AG04449 (cell line): ENCODE data around the gene CYTH1.

ENCODE experiments used
- CTCF ChIA-PET: fragments of 350-600 bp; formaldehyde crosslinking; extraction: SDS; loops from one replicate; lab custom pipeline; 2021; ENCODE audit warnings: antibody characterized with exemption; lab: Yijun Ruan, JAX
- POLR2A ChIA-PET: fragments of 400-600, 350-600 bp; formaldehyde crosslinking; extraction: SDS; loops from one replicate; lab custom pipeline; 2020; ENCODE audit warnings: antibody characterized with exemption, inconsistent platforms; lab: Yijun Ruan, JAX
- DNase-seq: peaks from one replicate; pipeline ENCODE4 v3.0.0-alpha.2; 2010; ENCODE audit warnings: low read depth, low spot score
- H3K4me3 ChIP-seq: 2 replicates; pipeline ENCODE4 v1.5.1; 2011; ENCODE audit warnings: low read depth, mild to moderate bottlenecking, control low read depth, low read length
- CTCF ChIP-seq: IDR thresholded peaks from one replicate; pipeline ENCODE4 v1.5.1; 2011; ENCODE audit warnings: mild to moderate bottlenecking, moderate library complexity, low read length, control low read depth, inconsistent platforms; ENCODE audit not compliant: insufficient read depth; ENCODE audit errors: missing control alignments

Gene CYTH1

GRCh38 chr17:78727476-78728229 lies 54.4 kb downstream of the CYTH1 start:
- CTCF ChIA-PET = interaction anchor here (0.6 to 2.8 kb wide), 3 partner anchors 10 to 20 kb away, joined by 3 to 22 read pairs (median 3); no protein-coding TSS in a partner anchor
- no peak for DNase-seq
- POLR2A ChIA-PET = no interaction called here
- TF ChIP-seq CTCF = no peak
- no peak overlapping the region for H3K4me3 ChIP-seq

DNA sequence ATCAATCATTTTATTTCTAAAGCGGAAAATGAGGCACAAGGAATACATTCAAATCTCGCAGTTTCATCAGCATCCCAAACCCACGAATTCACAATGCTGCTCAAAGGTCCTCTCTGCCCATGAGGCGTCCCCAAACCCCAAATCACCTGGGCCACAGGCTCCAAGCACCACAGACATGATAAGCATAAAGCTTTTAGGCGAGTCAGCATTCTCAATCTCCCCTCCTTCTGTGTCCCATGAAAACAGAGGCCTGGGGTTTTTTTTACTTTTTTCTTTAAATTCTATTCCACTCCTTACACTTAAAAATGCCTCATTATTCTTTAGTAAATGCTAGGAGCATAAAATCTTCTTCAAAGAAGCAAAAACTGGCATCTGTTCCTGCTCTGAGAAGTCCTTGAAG lies 55.0 kb downstream of the CYTH1 start:
- no peak for DNase-seq
- H3K4me3 ChIP-seq = no peak overlapping the region
- ChIA-PET CTCF (interaction anchor here (0.6 to 2.8 kb wide), 4 partner anchors 9 to 19 kb away, joined by 3 to 22 read pairs (median 4); no protein-coding TSS in a partner anchor), POLR2A (no interaction called here)
- no peak for TF ChIP-seq CTCF

DNA sequence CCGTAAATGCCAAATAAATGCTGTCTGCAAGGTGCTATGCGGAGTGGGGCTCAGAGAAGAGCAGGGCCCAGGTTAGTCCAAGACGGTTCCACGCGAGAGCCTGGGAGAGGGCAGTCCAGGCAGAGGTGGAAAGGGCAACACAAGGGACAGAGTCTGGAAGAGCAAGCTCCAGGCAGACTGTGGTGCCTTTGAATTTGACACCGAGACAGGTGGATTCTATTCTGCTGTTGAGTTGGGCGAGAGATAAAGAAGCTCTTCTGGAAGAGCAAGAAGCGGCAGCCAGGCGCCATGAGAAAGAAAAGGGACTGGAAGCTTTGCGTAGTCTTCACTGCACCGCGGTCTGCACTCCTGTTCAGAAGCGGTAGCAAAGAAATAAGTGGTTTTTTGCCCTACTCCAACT lies 55.6 kb downstream of the CYTH1 start:
- no peak overlapping the region for H3K4me3 ChIP-seq
- CTCF ChIA-PET = interaction anchor here (0.7 to 2.8 kb wide), 5 partner anchors 9 to 246 kb away, joined by 3 to 22 read pairs (median 5); no protein-coding TSS in a partner anchor
- no peak for TF ChIP-seq CTCF
- POLR2A ChIA-PET = no interaction called here
- DNase-seq = no peak

DNA sequence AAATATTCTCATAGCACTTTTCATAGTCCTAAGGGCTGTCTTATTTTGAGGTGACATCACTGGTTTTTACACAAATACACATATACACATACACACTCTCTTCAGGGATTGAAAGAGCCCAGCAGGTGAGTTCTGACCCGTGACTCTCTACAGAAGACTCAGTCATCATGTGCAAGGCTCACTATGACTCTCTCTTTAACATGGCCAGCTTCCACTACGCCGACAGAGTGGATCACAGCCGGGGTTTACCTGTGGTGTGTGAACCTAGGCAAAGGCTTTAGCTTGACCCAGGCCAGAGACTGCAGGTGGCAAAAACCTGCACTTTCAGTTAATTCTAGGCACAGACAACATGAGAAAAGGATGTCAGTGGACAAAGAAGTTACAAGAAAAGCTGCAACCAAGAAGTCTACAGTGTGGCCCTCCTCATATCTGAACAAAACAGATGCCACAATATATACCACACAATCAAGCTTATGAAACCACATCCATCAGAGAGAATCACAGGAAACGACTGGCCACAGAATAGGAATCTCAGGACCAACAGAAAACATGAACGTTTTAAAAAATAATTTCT lies 56.5 kb downstream of the CYTH1 start:
- ChIA-PET CTCF (interaction anchor here (0.6 to 2.8 kb wide), 8 partner anchors 10 to 247 kb away, joined by 3 to 22 read pairs (median 4); no protein-coding TSS in a partner anchor), POLR2A (no interaction called here)
- no peak overlapping the region for H3K4me3 ChIP-seq
- TF ChIP-seq CTCF = no peak
- no peak for DNase-seq

DNA sequence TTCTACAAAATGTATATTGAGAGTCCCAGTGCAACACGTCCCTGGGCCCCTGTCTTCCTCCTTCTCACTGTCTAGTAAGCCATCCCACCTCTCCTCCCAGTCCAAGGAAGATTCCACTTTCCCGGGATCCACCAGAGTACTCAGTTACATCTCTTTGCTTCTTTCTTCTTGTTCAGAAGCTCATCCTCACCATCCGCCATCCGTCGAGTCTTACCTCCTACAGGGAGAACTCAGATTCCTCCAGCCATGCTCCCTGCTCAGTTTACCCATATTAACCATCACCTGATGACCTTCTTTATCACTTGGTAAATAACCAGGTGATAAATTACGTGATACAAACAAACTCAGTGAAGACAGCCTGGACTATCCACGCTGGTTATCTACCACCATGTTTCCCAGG lies 57.1 kb downstream of the CYTH1 start:
- no peak for TF ChIP-seq CTCF
- DNase-seq = no peak
- ChIA-PET CTCF (interaction anchor here (0.6 to 2.8 kb wide), 6 partner anchors 10 to 228 kb away, joined by 3 to 22 read pairs (median 4); no protein-coding TSS in a partner anchor), POLR2A (no interaction called here)
- no peak overlapping the region for H3K4me3 ChIP-seq

DNA sequence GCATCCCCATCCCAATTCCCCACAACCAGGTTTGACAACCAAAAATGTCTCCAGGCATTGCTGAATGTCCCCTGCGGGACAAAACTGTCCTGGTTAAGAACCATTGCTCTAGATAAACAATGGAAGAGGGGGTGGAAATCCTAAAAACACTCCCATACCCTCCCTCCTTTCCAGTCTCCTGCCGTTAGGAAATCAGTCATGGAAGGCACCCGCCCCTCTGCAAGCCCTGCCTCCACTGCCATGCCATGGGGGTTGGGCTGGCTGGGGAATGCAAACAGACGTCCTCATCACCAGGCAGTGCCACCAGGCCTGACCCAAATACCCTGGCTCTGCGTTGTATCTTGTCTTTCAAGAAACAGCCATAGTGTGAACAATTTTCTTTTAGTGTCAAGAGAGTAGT lies 57.5 kb downstream of the CYTH1 start:
- no peak for TF ChIP-seq CTCF
- POLR2A ChIA-PET = no interaction called here
- CTCF ChIA-PET = interaction anchor here (0.6 to 4.7 kb wide), 3 partner anchors 15 to 188 kb away, joined by 4 to 63 read pairs (median 22); no protein-coding TSS in a partner anchor
- no peak overlapping the region for H3K4me3 ChIP-seq
- DNase-seq = no peak
